Measurements from ENCODE around the gene ZNF366.

Gene ZNF366, protein sequence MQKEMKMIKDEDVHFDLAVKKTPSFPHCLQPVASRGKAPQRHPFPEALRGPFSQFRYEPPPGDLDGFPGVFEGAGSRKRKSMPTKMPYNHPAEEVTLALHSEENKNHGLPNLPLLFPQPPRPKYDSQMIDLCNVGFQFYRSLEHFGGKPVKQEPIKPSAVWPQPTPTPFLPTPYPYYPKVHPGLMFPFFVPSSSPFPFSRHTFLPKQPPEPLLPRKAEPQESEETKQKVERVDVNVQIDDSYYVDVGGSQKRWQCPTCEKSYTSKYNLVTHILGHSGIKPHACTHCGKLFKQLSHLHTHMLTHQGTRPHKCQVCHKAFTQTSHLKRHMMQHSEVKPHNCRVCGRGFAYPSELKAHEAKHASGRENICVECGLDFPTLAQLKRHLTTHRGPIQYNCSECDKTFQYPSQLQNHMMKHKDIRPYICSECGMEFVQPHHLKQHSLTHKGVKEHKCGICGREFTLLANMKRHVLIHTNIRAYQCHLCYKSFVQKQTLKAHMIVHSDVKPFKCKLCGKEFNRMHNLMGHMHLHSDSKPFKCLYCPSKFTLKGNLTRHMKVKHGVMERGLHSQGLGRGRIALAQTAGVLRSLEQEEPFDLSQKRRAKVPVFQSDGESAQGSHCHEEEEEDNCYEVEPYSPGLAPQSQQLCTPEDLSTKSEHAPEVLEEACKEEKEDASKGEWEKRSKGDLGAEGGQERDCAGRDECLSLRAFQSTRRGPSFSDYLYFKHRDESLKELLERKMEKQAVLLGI

DNA sequence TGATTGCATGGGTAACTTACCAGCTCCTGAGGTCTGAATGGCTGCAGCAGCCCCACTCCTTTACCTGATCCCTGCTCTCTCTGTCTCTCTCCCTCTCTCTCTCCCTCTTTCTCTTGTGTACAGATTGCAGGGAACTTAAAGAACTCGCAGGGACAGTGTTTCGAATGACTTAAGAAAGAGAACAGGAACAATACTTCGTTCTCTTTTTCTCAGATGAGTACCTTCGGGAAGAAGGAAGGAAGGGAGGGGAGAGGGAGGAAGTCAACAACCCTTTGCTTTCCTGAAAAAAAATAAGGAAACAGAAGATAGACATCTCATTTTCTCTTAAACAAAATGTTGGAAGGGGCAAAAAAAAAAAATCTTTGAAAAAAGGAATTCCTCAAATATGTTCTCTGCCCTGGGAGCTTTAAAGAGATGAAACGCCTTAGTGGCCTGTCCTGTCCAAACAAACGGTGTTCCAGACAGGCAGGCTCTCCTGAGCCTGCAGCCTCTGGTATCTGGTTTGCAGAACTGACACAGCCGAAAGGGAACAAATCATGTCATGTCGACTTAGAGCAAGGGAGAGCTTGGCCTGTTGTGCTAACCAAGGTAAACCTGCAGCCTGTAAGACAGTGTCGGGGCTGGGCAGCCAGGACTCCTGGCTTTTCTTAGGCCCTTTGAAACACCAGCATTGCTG, at the start of gene ZNF366:
Gene ZNF366, minus strand, starts transcription at position 180 of the 676 bp plus-strand sequence. CDS start 45,914 bp downstream, outside the sequence.
- DNase-seq = no peak

GRCh38 chr5:72556351-72557166, 49.3 kb upstream of the ZNF366 start:
- peak; percentile 42 for DNase-seq

GRCh38 chr5:72555871-72556270, 48.7 kb upstream of the ZNF366 start:
- DNase-seq = no peak

GRCh38 chr5:72554897-72555296, 47.7 kb upstream of the ZNF366 start:
- no peak for DNase-seq

GRCh38 chr5:72552041-72552557, 44.9 kb upstream of the ZNF366 start:
- DNase-seq = no peak

DNA sequence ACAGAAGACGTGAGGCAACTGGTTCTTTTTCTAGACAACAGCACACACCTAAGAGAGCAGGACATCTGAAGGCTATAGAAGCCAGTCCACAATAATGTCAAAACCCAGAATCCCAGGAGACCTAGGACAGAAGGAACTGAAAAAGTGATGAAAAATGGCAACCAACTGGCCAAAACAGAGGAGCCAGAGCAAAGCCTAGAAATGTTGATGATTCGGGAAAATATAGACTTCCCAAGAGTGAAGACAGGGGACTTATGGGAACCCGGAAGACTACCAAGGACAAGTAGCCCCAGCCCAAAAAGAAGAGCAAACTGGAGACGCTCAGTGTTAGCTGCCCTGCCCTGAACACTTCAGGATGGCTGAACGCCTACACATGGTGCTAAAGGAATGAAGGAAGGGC, 43.4 kb upstream of the ZNF366 start:
- DNase-seq = no peak

DNA sequence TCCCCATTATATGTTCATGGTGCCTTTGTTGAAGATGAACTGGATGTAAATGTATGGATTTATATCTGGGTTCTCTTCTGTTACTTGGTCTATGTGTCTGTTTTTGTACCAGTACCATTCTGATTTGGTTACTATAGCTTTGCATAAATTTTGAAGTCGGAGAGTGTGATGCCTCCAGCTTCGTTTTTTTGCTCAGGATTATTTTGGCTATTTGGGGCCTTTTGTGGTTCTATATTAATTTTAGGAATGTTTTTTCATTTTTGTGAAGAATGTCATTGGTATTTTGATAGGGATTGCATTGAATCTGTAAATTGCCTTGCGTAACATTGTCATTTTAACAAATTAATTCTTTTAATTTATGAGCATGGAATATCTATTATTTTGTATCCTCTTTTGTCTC, 36.6 kb upstream of the ZNF366 start:
- no peak for DNase-seq

DNA sequence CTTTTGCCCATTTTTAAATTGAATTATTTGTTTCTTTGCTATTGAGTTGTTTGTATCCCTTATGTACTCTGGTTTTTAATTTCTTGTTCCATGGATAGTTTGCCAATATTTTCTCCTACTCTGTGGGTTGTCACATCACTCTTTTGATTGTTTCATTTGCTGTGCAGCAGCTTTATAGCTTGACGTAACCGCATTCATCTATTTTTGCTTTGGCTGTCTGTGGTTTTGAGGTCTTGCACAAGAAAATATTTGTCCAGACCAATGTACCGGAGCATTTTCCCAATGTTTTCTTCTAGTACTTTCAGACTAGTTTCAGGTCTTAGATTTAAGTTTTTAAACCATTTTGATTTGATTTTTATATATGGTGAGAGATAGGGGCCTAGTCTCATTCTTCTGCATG, 36.2 kb upstream of the ZNF366 start:
- DNase-seq = no peak

- no peak for DNase-seq
Observed at GRCh38 chr5:72542695-72543094, 35.5 kb upstream of the ZNF366 start.

- DNase-seq = no peak
Observed at GRCh38 chr5:72541501-72542225, 34.5 kb upstream of the ZNF366 start.

DNA sequence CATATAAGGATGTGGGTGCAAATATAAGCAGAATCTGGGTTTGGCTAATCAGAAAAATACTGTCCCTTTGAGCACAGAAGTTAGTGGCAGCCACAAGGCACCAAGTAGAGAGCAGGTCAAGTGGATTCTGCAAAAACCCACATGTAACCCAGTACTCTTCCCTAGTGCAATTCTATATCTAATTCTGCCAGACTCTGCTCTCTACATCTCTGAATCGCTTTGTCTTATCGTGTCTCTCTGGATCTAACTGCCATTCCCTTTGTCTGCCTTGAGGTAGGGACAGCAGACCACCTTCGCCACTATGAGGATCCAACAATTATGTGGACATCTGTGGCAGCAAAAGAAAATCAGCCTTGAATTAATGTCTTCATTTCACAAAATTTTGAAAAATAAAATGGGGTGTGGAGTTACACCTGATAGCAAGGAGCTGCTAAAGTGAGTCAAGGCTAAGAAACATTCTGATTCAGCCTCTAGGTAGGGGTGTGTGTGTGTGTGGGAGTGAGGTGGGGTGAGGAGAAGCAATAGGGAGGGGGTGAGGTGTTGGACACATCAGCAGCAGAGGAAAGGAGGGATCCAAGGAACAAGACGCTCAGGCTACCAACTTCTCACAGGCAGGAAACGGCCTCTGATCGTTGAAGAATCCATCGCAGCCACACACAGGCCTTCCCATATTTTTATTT, 33.7 kb upstream of the ZNF366 start:
- no peak for DNase-seq

DNA sequence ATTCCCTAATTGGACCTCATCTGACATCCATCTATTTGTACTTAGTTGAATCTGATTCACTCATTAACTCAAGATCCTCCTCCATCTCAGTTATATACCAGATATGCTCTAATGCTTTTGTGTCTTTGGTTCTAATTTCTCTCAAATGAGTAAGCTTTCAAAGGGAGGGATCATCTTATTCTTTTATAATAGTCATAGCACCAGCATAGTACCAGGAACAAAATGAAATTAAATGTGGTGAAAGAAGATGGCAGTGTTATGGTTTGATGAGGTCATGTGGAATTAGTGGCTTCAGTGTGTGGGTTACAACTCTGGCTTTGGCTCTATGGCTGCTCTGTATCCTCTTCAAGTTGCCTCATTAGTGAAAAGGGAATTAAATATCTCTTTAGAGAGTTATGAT, 32.5 kb upstream of the ZNF366 start:
- no peak for DNase-seq

- no peak for DNase-seq
Observed at GRCh38 chr5:72539038-72539437, 31.8 kb upstream of the ZNF366 start.

GRCh38 chr5:72537166-72537565, 30.0 kb upstream of the ZNF366 start:
- DNase-seq = no peak

- no peak for DNase-seq
Observed at GRCh38 chr5:72531496-72532190, 24.4 kb upstream of the ZNF366 start.

- no peak for DNase-seq
Observed at GRCh38 chr5:72530196-72530595, 23.0 kb upstream of the ZNF366 start.

DNA sequence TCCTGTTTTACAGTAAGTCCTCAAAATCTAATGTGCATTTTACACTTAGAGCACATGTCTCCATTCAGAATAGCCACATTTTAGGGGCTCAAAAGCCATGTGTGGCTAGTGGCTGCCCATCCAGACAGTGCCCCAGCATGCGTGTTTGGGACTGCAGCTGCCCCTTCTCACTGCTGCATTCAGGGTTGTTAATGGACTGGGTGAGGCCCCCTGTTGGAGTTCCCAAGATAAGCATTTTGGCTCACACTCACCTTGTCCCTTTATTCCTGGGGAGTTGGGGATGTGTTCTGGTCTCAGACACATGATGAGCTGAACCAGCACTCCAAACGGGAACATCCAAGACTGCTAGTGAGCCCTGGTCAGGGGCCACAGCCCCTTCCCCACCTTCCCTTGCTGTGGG, 22.2 kb upstream of the ZNF366 start:
- no peak for DNase-seq

DNA sequence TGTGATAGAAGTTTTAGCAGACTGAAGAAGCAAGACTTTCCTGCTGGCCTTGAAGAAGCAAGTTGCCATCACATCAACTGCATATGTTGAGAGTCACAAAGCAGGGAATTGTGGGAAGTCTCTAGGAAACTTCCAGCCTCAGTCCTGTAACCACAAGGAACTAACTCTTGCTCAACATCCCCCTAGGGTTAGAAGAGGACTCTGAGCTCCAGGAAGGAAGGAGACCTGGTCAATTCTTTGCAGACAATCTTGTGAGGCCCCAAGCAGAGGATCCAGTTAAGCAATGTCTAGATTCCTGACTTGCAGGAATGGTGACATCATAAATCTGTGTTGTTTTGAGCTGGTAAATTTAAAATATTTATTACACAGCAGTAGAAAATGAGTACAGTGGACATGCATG, 18.6 kb upstream of the ZNF366 start:
- no peak for DNase-seq

DNA sequence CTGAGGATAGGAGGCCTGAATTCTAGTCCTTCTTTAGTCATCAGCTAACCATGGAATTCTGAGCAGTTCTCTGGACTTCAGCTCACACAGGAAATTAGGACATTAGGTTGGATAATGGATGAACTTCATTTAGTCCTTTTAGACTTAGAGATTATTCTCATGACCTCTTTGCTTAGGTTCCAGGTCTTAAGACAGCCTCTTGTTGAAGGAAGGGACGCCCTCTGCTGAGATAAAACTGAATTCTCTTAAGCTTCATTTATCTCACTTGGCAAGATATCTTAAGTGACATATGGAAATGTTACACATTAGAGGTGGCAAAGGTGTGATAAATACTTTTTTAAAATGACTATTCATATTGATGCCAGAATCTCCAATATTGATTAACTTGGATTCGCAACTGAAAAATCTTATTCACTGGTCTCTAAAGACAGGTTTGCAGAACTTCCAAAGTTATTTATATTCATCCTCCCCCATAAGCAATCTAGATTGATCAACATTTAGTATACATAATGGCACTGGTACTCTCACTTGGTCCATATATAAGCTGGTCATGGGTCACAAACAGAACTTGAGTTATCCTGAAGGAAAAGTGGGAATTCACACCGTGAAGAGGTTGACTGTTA, 16.9 kb upstream of the ZNF366 start:
- peak; percentile 12 for DNase-seq

DNA sequence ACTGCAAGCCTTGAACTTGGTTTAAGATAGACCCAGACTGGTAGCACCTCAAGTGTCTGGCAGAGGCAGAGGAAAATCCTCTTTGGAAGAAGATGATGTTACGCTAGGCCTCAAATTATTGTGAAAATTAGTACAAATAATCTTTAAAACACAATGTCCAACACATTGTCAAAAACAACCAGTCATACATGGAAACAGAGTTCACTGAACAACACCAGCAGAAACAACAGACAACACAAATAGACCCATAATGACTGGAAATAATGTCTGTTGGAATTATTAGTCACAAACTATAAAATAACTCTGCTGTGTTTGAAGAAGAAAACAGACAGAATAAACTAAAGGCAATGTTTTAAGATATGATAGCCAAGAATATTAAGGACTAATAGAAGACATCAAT, 15.4 kb upstream of the ZNF366 start:
- DNase-seq = no peak

Measured in activated CD4-positive, alpha-beta T cell treated with anti-CD3 and anti-CD28 coated beads, Interleukin-2, Interleukin-6, amounts not matched to agents 100 ng/mL and 50 ng/mL, durations not matched to agents 16 hours and 8 hours (primary cell).